GM12878 (cell line): ENCODE data around the gene FBF1. TPM values are rescaled to one million over a fixed set of nuclear protein-coding genes. Genes with fewer than 3 reads are reported as not detected.

ENCODE experiments used
- ATAC-seq: fragments of 200-7000 bp; cut with Tn5 transposase; 3 replicates; pipeline ENCODE4 v1.9.1; 2020; ENCODE audit warnings: mild to moderate bottlenecking, moderate library complexity
- BruUV-seq: library from RNA; stranded (reverse); fragments of 400-500 nt; replicated peaks from 2 replicates; lab custom pipeline; 2021; lab: Mats Ljungman, UMichigan
- CTCF ChIA-PET: fragments of 300-600 bp; sonication (Branson Sonifier 250); formaldehyde crosslinking; extraction: SDS; loops from one replicate; lab custom pipeline; 2021; ENCODE audit warnings: inconsistent platforms; lab: Yijun Ruan, JAX
- POLR2A ChIA-PET: fragments of 350-600 bp; formaldehyde crosslinking; extraction: SDS; loops from one replicate; lab custom pipeline; 2021; ENCODE audit warnings: inconsistent platforms; lab: Charles Lee
- RAD21 ChIA-PET: fragments of 300-600 bp; sonication (Branson Sonifier 250); formaldehyde crosslinking; loops from one replicate; lab custom pipeline; 2023; ENCODE audit warnings: antibody characterized with exemption; ENCODE audit not compliant: unreplicated experiment; lab: Charles Lee
- SMC1A ChIA-PET: fragments of 300-600 bp; sonication (Branson Sonifier 250); formaldehyde crosslinking; loops from one replicate; lab custom pipeline; 2023; ENCODE audit not compliant: unreplicated experiment, uncharacterized antibody; lab: Charles Lee
- DNase-seq: peaks from one replicate; pipeline ENCODE4 v3.0.0-alpha.2; 2011; ENCODE audit warnings: low read depth, low spot score
- FAIRE-seq: peaks from 3 replicates; lab custom pipeline; 2011; peaks lifted over from hg19 to GRCh38; lab: Jason Lieb, UNC
- H2AFZ ChIP-seq: 2 replicates; pipeline ENCODE4 v1.6.0; 2011; ENCODE audit warnings: low read depth, low read length, control low read depth; ENCODE audit not compliant: control insufficient read depth
- H3K27ac ChIP-seq: 2 replicates; pipeline ENCODE4 v1.5.1; 2011; ENCODE audit warnings: control low read depth; ENCODE audit not compliant: control insufficient read depth, insufficient read depth
- H3K27me3 ChIP-seq, 2 experiments: replicated peaks in 1 of 2; 2 replicates each; pipeline versions ENCODE4 v1.6.0 to v1.6.1; 2011; ENCODE audit warnings: low read length in 1 of 2; ENCODE audit not compliant: control insufficient read depth in 2 of 2, insufficient read depth in 2 of 2
- H3K36me3 ChIP-seq, 2 experiments: 2 replicates each; pipeline ENCODE4 v1.5.1; 2011; ENCODE audit warnings: low read length in 1 of 2; ENCODE audit not compliant: control insufficient read depth in 2 of 2, insufficient read depth in 2 of 2
- H3K4me1 ChIP-seq: 2 replicates; pipeline ENCODE4 v1.6.1; 2011; ENCODE audit warnings: mild to moderate bottlenecking, low read length, moderate library complexity, mixed read lengths; ENCODE audit not compliant: control insufficient read depth, insufficient read depth
- H3K4me2 ChIP-seq: 2 replicates; pipeline ENCODE4 v1.6.0; 2011; ENCODE audit warnings: control low read depth; ENCODE audit not compliant: control insufficient read depth, insufficient read depth
- H3K4me3 ChIP-seq: fragments of 200-600 bp; sonication (generic); 2 replicates; pipeline ENCODE4 v1.5.1; 2016
- H3K79me2 ChIP-seq: 2 replicates; pipeline ENCODE4 v1.6.0; 2011; ENCODE audit warnings: low read length; ENCODE audit not compliant: control insufficient read depth, insufficient read depth
- H3K9ac ChIP-seq: 2 replicates; pipeline ENCODE4 v1.8.0; 2011; ENCODE audit warnings: low read length, control low read depth, mixed read lengths; ENCODE audit not compliant: control insufficient read depth, insufficient read depth
- H3K9me3 ChIP-seq: replicated peaks from 3 replicates; pipeline ENCODE4 v1.5.1; 2011; ENCODE audit warnings: mild to moderate bottlenecking, low read length; ENCODE audit not compliant: control insufficient read depth, insufficient read depth
- H4K20me1 ChIP-seq: 2 replicates; pipeline ENCODE4 v1.6.0; 2011; ENCODE audit not compliant: control insufficient read depth, insufficient read depth
- BHLHE40 ChIP-seq, 2 experiments: fragments of 450-650 bp in 1 of 2; IDR thresholded peaks; 2 replicates each; pipeline ENCODE4 v1.6.1; 2011 to 2017; ENCODE audit warnings: low read depth in 2 of 2, borderline replicate concordance in 1 of 2, improper control_type of control experiment in 1 of 2, low read length in 1 of 2, mild to moderate bottlenecking in 1 of 2
- HCFC1 ChIP-seq: fragments of 150-350 bp; IDR thresholded peaks from 2 replicates; pipeline ENCODE4 v1.6.1; 2014; ENCODE audit warnings: low read length
- HDGF ChIP-seq: fragments of 450-650 bp; IDR thresholded peaks from 2 replicates; pipeline ENCODE4 v1.6.1; 2016; ENCODE audit warnings: antibody characterized with exemption
- IRF3 ChIP-seq: fragments of 450-650 bp; IDR thresholded peaks from 2 replicates; pipeline ENCODE4 v1.6.1; 2014; ENCODE audit warnings: mild to moderate bottlenecking
- NR2C2 ChIP-seq: IDR thresholded peaks from 2 replicates; pipeline ENCODE4 v1.6.1; 2011; ENCODE audit warnings: borderline replicate concordance, low read depth; ENCODE audit not compliant: control insufficient read depth, insufficient read length
- REST ChIP-seq: IDR thresholded peaks from 2 replicates; pipeline ENCODE4 v1.6.1; 2012; ENCODE audit warnings: mild to moderate bottlenecking, low read depth, low read length
- SIX5 ChIP-seq: IDR thresholded peaks from 2 replicates; pipeline ENCODE4 v1.6.1; 2011; ENCODE audit warnings: mild to moderate bottlenecking, low read depth, low read length, moderate library complexity; ENCODE audit not compliant: severe bottlenecking
- TCF3 ChIP-seq: IDR thresholded peaks from 2 replicates; pipeline ENCODE4 v1.6.1; 2012; ENCODE audit warnings: low read depth, mild to moderate bottlenecking, low read length, borderline replicate concordance; ENCODE audit not compliant: insufficient read depth
- ZNF384 ChIP-seq: IDR thresholded peaks from 2 replicates; pipeline ENCODE4 v1.6.1; 2012; ENCODE audit warnings: low read depth, mild to moderate bottlenecking, low read length, improper control_type of control experiment, borderline replicate concordance
- WGBS: methylation state at CpG from one replicate; pipeline ENCODE4 v1.1.6; 2016; ENCODE audit warnings: low lambda C conversion rate; ENCODE audit not compliant: insufficient replicate concordance, insufficient coverage; ENCODE audit errors: missing lambda C conversion rate; 5-methylcytosine and 5-hydroxymethylcytosine counted together
- in situ Hi-C: fragments of 300-500 bp; cut with MboI; formaldehyde crosslinking; loops from 9 replicates; pipeline ENCODE4 v1.14.3; 2018; ENCODE audit warnings: mixed read lengths
- intact Hi-C: fragments of 100-400 bp; cut with micrococcal nuclease; formaldehyde crosslinking; loops from one replicate; pipeline ENCODE4 v1.14.2; 2022; ENCODE audit not compliant: unreplicated experiment
- polyA plus RNA-seq, 11 experiments: library from polyadenylated mRNA; depleted of rRNA in 4 of 11; unstranded in 6 of 11; stranded (reverse) in 5 of 11; fragments of >200 nt; fragmentation: Nextera tagmentation in 4 of 11; fragmentation: Illumina TruSeq in 1 of 11; extraction: Ambion mirVana in 4 of 11; extraction: Trizol in 1 of 11; gene quantifications; 1 replicate in 1 of 11; 2 replicates in 10 of 11; pipeline versions ENCODE4 v1.2.1 to v1.2.3, GENCODE V29; 2011 to 2016; ENCODE audit warnings: inconsistent platforms in 2 of 11, missing spikeins in 2 of 11, low read depth in 1 of 11
- total RNA-seq, 4 experiments: library from RNA; depleted of rRNA in 3 of 4; stranded (reverse); fragments of >200 nt in 3 of 4; fragmentation: Illumina TruSeq in 1 of 4; extraction: Trizol in 1 of 4; gene quantifications; 2 replicates each; pipeline versions ENCODE4 v1.2.1 to v1.2.3, GENCODE V29; 2013 to 2021

The FBF1 gene
- total and polyA plus RNA-seq, 10 of the 15 experiments (the other 5 are each of a cell fraction or from before 2014, with no cell fraction given): 0.29 to 15.0 (median 7.0) TPM

- no peak for FAIRE-seq
Observed at GRCh38 chr17:75985986-75986385, 45.1 kb upstream of the FBF1 start.

More at GRCh38 chr17:75985986-75986385, 45.1 kb upstream of the FBF1 start:
- no peak for DNase-seq
- peaks cover 0 to 2% of the 10 kb centered on the region in 2 experiments; a peak in 1 of 4 replicates for H3K36me3 ChIP-seq
- intact Hi-C loops (no loop called here), in situ Hi-C loops (no loop called here)
- SMC1A ChIA-PET: no interaction called here
- H3K9ac ChIP-seq: no peak overlapping the region
- no peak overlapping the region for H3K27ac ChIP-seq
- POLR2A ChIA-PET: no interaction called here
- H3K4me2 ChIP-seq: no peak overlapping the region
- H2AFZ ChIP-seq: no peak overlapping the region
- no peak overlapping the region for H3K4me3 ChIP-seq
- 92% methylated on average over 4 of the region's 4 CpGs for WGBS
- TF ChIP-seq ZNF384 (no peak), IRF3 (no peak), REST (no peak), BHLHE40 (IDR thresholded peaks at IDR 0.05; ENCODE audit: borderline replicate concordance in 1 of 2, low read depth in 2 of 2, low read length in 1 of 2) (no peak), NR2C2 (no peak), SIX5 (no peak), TCF3 (no peak), HCFC1 (no peak), HDGF (no peak)
- BruUV-seq: no TSS peak
- CTCF ChIA-PET: no interaction called here
- RAD21 ChIA-PET: no interaction called here
- no peaks in the 10 kb centered on the region for H3K79me2 ChIP-seq
- no peaks in the 10 kb centered on the region for H4K20me1 ChIP-seq
- ATAC-seq: no peak
- H3K9me3 ChIP-seq: no peaks in the 10 kb centered on the region
- H3K4me1 ChIP-seq: peaks cover under 1% of the 10 kb centered on the region; the same call in 1 of the 2 replicates
- no peaks in the 10 kb centered on the region for H3K27me3 ChIP-seq
